Motor neuron (in vitro differentiated cells): ENCODE results near the gene CCDC13. TPM values are rescaled to one million over a fixed set of nuclear protein-coding genes. Genes with fewer than 3 reads are reported as not detected.

Source experiments
- ATAC-seq, 8 experiments: fragments of 200-7000 bp; cut with Tn5 transposase; replicated peaks in 6 of 8; 2 replicates each; pipeline ENCODE4 v1.8.0; 2021; ENCODE audit warnings: mild to moderate bottlenecking in 8 of 8, moderate library complexity in 8 of 8
- H3K27ac ChIP-seq, 2 donors: fragments of 250-450 bp; sonication (Bioruptor Pico); 2 replicates each; pipeline ENCODE4 v1.9.0; 2021; ENCODE audit warnings: antibody characterized with exemption in 2 of 2, mild to moderate bottlenecking in 2 of 2, moderate library complexity in 1 of 2
- H3K4me1 ChIP-seq, 2 donors: fragments of 250-450 bp; sonication (Bioruptor Pico); replicated peaks in 1 of 2; 2 replicates each; pipeline ENCODE4 v1.6.1; 2021; ENCODE audit warnings: antibody characterized with exemption in 2 of 2, mild to moderate bottlenecking in 2 of 2, moderate library complexity in 1 of 2
- H3K4me3 ChIP-seq, 5 donors: fragments of 250-450 bp; sonication (Bioruptor Pico); 2 replicates each; pipeline ENCODE4 v1.9.0; 2021; ENCODE audit warnings: antibody characterized with exemption in 5 of 5, mild to moderate bottlenecking in 5 of 5, moderate library complexity in 4 of 5
- WGBS, 10 experiments: fragments of 450-650 bp; shearing (Covaris generic); methylation state at CpG; one replicate each; pipeline ENCODE4 v1.0.0; 2022; 5-methylcytosine and 5-hydroxymethylcytosine counted together
- in situ Hi-C, 9 experiments: fragments of 400-800 bp; cut with MboI; loops; one replicate each; pipeline ENCODE4 v1.15.0; 2021; ENCODE audit warnings: low sequenced_read_pairs in 9 of 9, low pct_unique_long_range_greater_than_20kb in 2 of 9; ENCODE audit not compliant: unreplicated experiment in 9 of 9
- total RNA-seq, 8 experiments: library from RNA; unstranded; fragments of 300-600 nt; gene quantifications; 2 replicates each; pipeline versions ENCODE4 v1.2.3 to v1.2.4, GENCODE V29; 2022

CCDC13 gene
- total RNA-seq, 8 experiments from 2014 or later = 1.0 to 18.8 (median 1.5) TPM

DNA sequence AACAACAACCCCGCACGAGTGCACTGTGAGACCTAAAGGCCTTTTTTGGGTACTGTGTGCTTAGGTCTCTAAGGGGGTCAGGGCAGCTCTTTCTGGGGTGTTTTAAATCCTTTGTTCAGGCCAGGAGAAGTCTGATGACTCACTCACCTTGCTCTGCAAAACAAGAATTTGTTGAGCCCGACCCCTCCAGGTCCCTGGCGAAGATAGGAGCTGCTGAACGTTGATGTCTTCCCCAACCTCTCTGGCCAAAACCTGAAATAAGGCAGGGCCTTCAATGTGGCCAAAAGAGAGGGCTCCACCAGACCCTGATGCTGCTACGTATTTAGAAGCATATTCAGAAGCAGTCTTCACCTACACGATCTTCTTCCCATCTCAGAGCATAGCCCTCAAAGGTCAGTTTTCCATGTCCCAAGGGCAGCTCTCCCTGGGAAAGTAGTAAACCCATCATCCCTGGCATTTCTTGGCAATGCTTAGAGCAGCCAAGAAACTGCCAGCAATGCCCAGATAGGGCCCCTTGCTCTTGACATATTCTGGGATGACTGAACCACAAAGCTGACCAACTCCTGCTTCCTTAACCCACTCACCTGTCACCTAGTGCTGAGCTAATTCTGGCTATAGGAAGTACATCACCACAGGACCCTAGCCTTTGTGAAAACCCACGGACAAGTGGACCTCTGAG is 27.1 kb downstream of the CCDC13 start:
- ATAC-seq = no peak
- 30 to 100% (median 90%) methylated on average over 1 to 6 of the region's 8 CpGs; no CpG with 5 or more reads in 1 of the 10 experiments for whole genome bisulfite sequencing, 10 experiments
- Histone ChIP-seq H3K4me1 (peaks cover 0 to 5% of the 10 kb centered on the region in 2 donors), H3K4me3 (no peak overlapping the region), H3K27ac (no peak overlapping the region)
- in situ Hi-C loops = loop anchor here in 1 of 9 experiments (10.0 kb wide), 1 partner anchor 91 kb away; the partner anchor contains the start of gene ZBTB47

DNA sequence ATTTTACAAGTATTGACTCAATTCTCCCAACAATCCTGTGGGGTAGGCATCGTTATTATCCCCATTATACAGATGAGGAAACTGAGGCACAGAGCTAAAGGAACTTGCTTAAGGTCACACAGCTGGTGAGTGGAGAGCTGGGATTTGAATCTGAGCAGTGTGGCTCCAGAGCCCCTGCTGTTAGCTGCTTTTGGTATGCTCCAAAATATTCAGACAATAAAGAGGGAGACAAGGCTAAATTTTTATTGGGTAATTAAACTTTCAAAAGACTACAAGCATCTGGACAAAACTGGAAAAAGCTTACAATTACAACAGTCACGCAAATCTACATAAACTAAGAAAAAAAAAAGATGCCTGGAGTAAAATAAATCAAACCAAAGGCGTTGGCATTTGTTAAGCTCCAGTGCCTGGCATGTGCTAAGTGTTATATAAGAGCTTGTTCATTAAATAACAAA is 27.7 kb downstream of the CCDC13 start:
- H3K27ac ChIP-seq = no peak overlapping the region

DNA sequence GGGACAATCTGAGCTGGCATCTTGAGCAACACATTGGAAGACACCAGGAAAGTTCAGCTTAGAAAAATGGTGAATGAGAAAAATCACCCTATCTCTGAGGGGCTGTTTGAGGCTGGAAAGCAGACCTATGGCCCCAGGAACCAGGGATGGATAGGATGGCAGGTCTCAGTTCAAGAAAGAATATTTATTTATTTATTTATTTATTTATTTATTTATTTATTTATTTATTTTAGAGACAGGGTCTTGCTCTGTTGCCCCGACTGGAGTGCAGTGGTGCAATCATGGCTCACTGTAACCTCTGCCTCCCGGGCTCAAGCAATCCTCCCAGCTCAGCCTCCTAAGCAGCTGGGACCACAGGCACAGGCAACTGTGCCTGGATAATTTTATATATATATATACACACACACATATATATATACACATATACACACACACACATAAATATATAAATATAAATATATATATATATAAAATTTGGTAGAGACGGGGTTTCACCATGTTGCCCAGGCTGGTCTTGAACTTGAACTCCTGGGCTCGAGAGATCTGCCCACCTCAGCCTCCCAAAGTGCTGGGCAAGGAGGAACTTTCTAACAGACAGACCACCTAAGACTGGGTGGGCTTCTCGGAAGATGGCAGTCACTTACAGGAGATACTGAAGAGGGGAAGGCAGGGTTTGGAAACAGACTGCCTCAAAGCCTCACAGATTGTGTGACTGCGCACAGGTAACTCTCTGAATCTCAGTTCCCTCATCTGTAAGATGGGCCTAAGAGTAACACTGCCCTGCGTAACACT is 29.7 kb downstream of the CCDC13 start:
- Histone ChIP-seq H3K27ac (no peak overlapping the region), H3K4me1 (peaks cover 0 to 5% of the 10 kb centered on the region in 2 donors), H3K4me3 (no peak overlapping the region)
- no peak for ATAC-seq
- WGBS, 10 experiments = 67 to 92% (median 82%) methylated on average over 1 to 6 of the region's 7 CpGs; no CpG with 5 or more reads in 4 of the 10 experiments
- in situ Hi-C loops = loop anchor here in 1 of 9 experiments (10.0 kb wide), 1 partner anchor 89 kb away; the partner anchor contains the start of gene ZBTB47

More for the DNA sequence above, 27.7 kb downstream of the CCDC13 start:
- Histone ChIP-seq H3K4me3 (no peak overlapping the region), H3K4me1 (peaks cover 0 to 5% of the 10 kb centered on the region in 2 donors)
- no peak for ATAC-seq
- in situ Hi-C loops = loop anchor here in 1 of 9 experiments (10.0 kb wide), 1 partner anchor 91 kb away; the partner anchor contains the start of gene ZBTB47
- WGBS, 10 experiments = 21 to 94% (median 79%) methylated on average over 1 to 3 of the region's 3 CpGs; no CpG with 5 or more reads in 1 of the 10 experiments

DNA sequence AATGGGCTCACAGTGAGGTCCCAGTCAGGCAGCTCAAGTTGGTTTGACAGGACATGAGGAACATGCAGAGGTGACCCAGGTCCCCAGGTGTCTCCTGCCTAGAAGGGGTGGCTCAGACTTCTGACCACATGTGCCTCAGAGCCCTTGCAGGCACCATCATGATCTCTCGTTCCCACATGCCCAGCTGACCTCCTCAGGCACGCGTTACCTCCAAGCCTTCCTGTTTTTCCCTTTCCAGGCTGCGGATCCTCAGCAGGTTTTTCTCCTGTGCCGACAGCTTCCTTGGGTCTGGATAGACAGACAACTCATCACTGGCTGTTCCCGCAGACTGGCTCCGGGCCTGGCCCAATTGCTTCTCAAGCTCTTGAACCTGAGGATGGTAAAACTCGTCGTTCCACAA is 30.4 kb downstream of the CCDC13 start:
- in situ Hi-C loops = loop anchor here in 1 of 9 experiments (10.0 kb wide), 1 partner anchor 88 kb away; the partner anchor contains the start of gene ZBTB47
- Histone ChIP-seq H3K4me1 (peaks cover 0 to 5% of the 10 kb centered on the region in 2 donors), H3K4me3 (no peak overlapping the region), H3K27ac (no peak overlapping the region)
- no peak for ATAC-seq
- WGBS, 10 experiments = 69 to 100% (median 93%) methylated on average over 1 to 8 of the region's 9 CpGs; no CpG with 5 or more reads in 5 of the 10 experiments

DNA sequence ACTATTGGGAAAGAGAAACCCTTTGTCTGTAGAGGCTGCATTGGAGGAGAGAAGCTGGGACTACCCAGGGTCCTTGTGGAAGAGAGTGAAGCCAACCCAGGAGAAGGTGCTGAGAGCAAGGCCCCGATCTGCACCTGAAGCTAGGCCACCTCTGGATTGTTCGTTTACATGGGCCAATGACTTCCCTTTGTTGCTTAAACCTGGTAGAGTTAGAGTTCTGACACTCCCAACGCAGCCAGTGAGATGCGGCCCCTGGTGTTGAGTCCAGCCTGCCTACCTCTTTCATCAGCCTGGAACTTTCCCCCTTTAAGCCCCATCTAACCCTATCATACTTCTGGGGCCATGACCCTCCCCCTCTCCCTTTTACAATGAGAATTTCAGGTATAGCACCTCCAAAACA is 30.8 kb downstream of the CCDC13 start:
- in situ Hi-C loops = loop anchor here in 1 of 9 experiments (10.0 kb wide), 1 partner anchor 87 kb away; the partner anchor contains the start of gene ZBTB47
- no peak overlapping the region for H3K27ac ChIP-seq
- no peak for ATAC-seq

DNA sequence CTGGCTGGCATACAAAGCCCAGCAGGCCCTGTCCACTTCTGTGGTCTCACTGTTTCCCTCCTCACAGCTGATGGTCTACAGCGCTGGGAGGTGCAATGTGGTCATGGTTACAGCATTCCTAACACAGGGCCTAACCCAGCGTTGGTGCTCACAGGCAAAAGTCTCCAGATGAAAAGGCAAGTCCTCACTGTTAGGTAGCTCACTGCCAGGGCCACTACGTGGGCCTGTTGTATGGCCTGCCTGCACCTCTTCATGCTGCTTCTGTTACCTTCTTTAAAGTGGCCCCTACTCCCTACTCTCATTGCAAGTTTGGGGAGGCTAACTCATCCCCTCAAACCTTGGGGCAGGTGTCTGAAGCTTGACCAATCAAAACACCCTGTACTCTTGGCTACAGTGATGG is 31.3 kb downstream of the CCDC13 start:
- ATAC-seq = no peak
- in situ Hi-C loops = loop anchor here in 1 of 9 experiments (10.0 kb wide), 1 partner anchor 87 kb away; the partner anchor contains the start of gene ZBTB47
- no peak overlapping the region for H3K27ac ChIP-seq

More for the DNA sequence above, 30.8 kb downstream of the CCDC13 start:
- Histone ChIP-seq H3K4me3 (no peak overlapping the region), H3K4me1 (peaks cover 0 to 5% of the 10 kb centered on the region in 2 donors)
- 54 to 80% (median 67%) methylated on average over 1 to 3 of the region's 4 CpGs; no CpG with 5 or more reads in 5 of the 10 experiments for WGBS, 10 experiments

DNA sequence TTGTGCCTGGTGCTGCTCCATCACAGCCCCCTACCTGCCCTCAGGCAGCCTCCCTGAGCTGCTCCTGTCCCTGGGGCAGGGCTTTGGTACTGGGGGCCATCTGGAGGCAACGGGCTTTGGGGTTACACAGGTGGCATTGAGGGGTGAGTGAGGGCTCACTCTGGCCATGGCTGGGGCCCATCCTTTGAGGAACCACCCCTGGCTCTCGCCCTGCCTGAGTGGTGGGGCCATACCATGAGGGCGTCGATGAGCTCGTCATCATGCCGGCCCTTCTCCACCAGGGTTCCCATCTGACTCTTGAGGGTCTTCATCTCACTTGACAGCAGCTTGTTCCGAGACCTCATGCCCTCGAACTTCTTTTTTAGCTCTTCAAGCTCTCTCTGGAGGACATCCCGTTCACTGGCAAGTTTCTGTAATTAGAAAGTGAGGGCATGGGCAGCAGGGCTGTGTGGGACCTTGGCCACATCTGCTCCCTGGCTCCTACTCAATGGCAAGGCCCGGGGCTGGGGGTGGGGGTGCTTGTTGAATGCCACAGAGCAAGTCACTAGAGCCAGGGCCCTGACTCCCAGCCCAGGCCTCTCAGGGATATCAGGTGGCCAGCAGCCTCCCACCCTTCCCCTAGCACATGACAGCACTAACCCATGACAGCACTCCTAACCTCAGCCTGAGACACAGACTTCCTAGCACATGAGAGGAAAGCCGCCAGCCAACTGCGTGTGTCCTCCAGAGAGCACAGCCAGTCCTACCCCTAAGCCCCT is 33.5 kb downstream of the CCDC13 start:
- Histone ChIP-seq H3K4me3 (no peak overlapping the region), H3K4me1 (peaks cover 0 to 5% of the 10 kb centered on the region in 2 donors), H3K27ac (no peak overlapping the region)
- peak; percentile 22 to 97 (median 77) for ATAC-seq
- 59 to 96% (median 76%) methylated on average over 3 to 10 of the region's 12 CpGs; no CpG with 5 or more reads in 4 of the 10 experiments for WGBS, 10 experiments
- in situ Hi-C loops = loop anchor here in 1 of 9 experiments (10.0 kb wide), 1 partner anchor 85 kb away; the partner anchor contains the start of gene ZBTB47

More for the DNA sequence above, 31.3 kb downstream of the CCDC13 start:
- no peak overlapping the region for H3K4me3 ChIP-seq
- WGBS, 10 experiments = 60 to 86% (median 80%) methylated on average over 1 to 2 of the region's 3 CpGs; no CpG with 5 or more reads in 5 of the 10 experiments
- H3K4me1 ChIP-seq = peaks cover 0 to 5% of the 10 kb centered on the region in 2 donors

DNA sequence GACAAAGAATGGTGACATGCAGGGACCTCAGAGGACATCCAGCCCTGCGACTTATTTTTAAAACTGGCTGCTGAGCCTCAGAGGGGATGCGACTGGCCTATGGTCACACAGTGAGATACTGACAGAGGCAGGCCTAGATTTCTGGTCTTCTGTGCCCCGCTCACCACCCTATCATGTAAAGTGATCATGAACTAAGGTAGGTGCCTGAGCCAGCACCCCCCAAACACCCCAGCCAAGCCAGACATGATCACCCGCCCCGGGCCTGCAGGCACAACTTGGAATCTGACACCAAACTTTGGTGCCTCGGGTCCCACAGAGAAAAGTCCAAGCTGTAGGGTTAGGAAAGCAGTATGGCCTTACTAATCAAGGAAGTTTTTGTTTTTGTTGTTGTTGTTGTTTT is 36.5 kb downstream of the CCDC13 start:
- Histone ChIP-seq H3K27ac (no peak overlapping the region), H3K4me3 (no peak overlapping the region), H3K4me1 (peaks cover 4 to 12% of the 10 kb centered on the region in 2 donors)
- WGBS, 10 experiments = 40 to 100% (median 79%) methylated on average over 1 to 3 of the region's 6 CpGs; no CpG with 5 or more reads in 4 of the 10 experiments
- in situ Hi-C loops = no loop called here
- ATAC-seq = no peak

DNA sequence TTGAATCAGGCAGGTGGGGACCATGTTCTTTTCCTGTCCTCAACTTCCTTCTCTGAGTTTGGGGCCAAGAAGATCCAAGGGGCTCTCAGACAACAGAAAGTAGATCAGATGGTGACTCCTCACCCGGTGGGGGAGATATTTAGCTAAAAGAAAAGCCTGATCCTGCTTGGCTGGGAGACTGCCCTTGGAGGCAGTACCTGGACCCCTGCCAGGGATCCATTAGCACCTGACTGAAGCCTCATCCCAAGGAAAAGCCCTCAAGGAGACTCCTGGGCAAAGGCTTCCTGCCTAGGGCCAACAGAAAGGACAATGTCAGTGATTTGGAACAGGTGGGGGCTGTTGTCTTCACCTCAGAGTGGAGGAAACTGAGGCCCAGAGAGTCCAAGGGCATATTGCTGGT is 37.0 kb downstream of the CCDC13 start:
- no peak for ATAC-seq
- H3K4me1 ChIP-seq = peaks cover 4 to 12% of the 10 kb centered on the region in 2 donors
- no peak overlapping the region for H3K4me3 ChIP-seq
- H3K27ac ChIP-seq = no peak overlapping the region
- WGBS, 10 experiments = no CpG with 5 or more reads among the region's 1 CpG
- in situ Hi-C loops = no loop called here

DNA sequence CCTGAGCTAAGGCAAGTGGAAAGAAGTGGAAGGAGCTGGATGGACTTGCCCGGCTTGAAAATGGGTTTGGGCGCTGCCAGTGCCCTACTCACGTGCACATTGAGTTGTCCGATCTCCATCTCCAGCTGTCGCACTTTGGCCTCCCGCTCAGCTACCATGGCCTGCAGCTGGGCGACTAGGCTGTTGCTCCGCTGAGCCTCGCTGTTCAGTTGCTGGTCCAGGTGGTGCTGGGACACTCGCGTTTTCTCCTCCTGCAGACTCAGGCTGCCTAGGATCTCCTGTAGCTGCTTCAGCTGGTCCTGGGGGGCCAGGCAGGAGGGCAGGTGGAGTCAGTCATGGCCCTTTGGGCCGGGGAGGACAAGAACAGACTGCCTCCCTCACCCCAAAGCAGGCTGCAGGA is 37.4 kb downstream of the CCDC13 start:
- WGBS, 10 experiments = 67 to 100% (median 90%) methylated on average over 1 to 8 of the region's 12 CpGs; no CpG with 5 or more reads in 1 of the 10 experiments
- in situ Hi-C loops = no loop called here

DNA sequence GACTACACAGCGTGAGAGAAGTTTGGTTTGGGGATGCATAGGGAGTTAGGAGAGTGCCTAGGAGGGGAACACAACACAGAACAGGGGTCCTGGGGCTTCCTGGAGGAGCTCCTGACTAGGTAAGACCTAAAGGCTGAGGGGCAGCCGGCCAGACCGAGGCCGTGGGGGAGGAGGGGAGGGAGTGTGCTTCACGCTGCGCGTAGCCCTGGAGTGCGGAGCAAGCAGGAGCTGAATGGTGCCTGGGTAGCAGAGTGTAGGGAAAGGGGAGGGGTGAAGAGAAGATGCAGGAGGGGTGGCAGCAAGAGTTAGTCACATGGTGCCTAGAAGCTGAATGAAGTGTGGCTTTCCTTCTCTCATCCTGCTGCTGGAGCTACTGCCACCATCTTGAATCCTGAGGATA is 38.0 kb downstream of the CCDC13 start:
- in situ Hi-C loops = no loop called here
- no peak for ATAC-seq
- 0 to 100% (median 38%) methylated on average over 1 to 4 of the region's 8 CpGs; no CpG with 5 or more reads in 6 of the 10 experiments for WGBS, 10 experiments
- Histone ChIP-seq H3K4me1 (peaks cover 4 to 12% of the 10 kb centered on the region in 2 donors), H3K27ac (no peak overlapping the region), H3K4me3 (no peak overlapping the region)

More for the DNA sequence above, 37.4 kb downstream of the CCDC13 start:
- no peak overlapping the region for H3K4me3 ChIP-seq
- no peak for ATAC-seq
- peaks cover 4 to 12% of the 10 kb centered on the region in 2 donors for H3K4me1 ChIP-seq
- no peak overlapping the region for H3K27ac ChIP-seq

DNA sequence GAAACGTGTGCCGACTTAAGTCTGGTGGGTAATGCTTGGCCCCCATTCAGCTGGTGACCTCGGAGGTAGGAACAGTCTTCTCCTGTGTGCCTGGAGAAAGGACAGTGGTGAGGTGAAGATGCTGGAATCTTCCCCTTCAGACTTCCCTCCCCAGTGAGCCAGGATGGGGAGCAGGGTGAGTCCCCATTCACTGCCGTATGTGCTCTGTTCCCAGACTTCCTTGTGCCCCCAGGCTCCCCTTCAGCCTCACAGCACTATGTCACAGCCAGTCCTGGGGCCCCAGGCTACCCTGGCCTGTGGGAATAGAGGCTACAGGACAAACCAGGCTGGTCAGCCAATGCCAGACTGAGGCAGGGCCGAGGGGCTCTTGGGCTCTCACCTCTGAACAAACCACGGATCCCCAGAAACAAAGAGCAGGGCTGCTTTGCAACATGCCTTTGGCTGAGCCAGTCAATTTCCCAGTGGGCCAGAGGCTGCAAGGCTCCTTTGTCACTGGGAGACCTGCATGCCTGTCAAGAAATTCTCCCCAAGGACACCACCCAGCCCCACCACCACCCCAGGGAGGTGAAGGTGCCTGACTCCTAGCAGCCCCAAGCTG is 38.7 kb downstream of the CCDC13 start:
- peaks cover 4 to 12% of the 10 kb centered on the region in 2 donors for H3K4me1 ChIP-seq
- in situ Hi-C loops = no loop called here
- no peak overlapping the region for H3K4me3 ChIP-seq
- 20 to 100% (median 60%) methylated on average over 1 to 2 of the region's 6 CpGs; no CpG with 5 or more reads in 5 of the 10 experiments for WGBS, 10 experiments
- no peak for ATAC-seq
- no peak overlapping the region for H3K27ac ChIP-seq
